DOHH2 (cell line): Measurements from ENCODE around the gene AKR1B15.

Source experiments
- EZH2phosphoT487 ChIP-seq: fragments of 200-600 bp; sonication (generic); IDR thresholded peaks from 2 replicates; pipeline ENCODE4 v1.6.1; 2017; ENCODE audit warnings: borderline replicate concordance, mild to moderate bottlenecking, antibody characterized with exemption, low read length, moderate library complexity, mixed read lengths
- TF ChIP-seq, protein P1 (sequence below): fragments of 200-600 bp; sonication (generic); IDR thresholded peaks from one replicate; pipeline ENCODE4 v1.5.1; 2014; ENCODE audit warnings: antibody characterized with exemption, mild to moderate bottlenecking, low read depth, low read length; ENCODE audit not compliant: poor library complexity, severe bottlenecking

DNA sequence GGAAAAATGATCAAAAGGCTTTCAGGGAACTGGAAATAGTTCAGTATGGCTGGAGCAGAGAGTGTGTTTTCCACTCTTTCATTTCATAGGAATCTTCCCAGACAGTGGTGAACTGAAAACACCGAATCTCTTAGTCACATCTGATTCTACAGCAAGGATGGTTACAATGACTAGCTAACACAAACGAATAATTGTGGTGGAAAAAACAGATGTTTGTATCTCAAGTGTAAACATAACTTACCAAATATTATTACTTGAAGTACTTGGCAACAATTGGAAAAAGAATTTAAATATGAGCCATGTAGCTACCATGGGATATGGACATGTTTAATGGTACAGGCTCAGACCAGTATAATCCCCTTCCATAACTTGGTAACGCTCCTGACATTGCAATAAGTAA, 76.6 kb downstream of the AKR1B15 start:
- TF ChIP-seq, protein P1, sequence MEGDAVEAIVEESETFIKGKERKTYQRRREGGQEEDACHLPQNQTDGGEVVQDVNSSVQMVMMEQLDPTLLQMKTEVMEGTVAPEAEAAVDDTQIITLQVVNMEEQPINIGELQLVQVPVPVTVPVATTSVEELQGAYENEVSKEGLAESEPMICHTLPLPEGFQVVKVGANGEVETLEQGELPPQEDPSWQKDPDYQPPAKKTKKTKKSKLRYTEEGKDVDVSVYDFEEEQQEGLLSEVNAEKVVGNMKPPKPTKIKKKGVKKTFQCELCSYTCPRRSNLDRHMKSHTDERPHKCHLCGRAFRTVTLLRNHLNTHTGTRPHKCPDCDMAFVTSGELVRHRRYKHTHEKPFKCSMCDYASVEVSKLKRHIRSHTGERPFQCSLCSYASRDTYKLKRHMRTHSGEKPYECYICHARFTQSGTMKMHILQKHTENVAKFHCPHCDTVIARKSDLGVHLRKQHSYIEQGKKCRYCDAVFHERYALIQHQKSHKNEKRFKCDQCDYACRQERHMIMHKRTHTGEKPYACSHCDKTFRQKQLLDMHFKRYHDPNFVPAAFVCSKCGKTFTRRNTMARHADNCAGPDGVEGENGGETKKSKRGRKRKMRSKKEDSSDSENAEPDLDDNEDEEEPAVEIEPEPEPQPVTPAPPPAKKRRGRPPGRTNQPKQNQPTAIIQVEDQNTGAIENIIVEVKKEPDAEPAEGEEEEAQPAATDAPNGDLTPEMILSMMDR, result no peak
- no peak for TF ChIP-seq EZH2phosphoT487
